ENCODE measurements around the gene MAP1B. TPM values are rescaled to one million over a fixed set of nuclear protein-coding genes. Genes with fewer than 3 reads are reported as not detected.

Gene MAP1B
- total RNA-seq, 1 experiment from 2014 or later = 163 TPM

DNA sequence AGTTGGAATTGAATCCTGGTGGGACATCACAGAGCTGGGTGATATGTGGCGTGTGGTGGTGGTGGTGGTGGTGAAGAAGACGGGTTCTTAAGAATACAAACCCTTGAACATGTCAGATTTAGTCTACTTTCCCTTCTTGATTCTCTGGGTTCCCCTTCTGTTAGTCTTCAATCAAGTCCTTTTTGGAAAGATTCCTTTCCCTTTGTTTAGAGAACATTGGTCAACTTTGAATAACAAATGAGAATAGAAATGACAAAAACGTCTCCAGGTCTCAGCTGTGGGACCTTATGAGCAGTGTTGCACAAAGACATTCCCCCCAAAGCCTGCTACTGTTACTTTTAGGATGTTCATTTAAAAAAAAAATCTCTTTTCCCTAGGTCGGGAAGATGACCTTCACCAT lies 46.3 kb downstream of the MAP1B start:
- no peak for DNase-seq
- Histone ChIP-seq H3K27me3 (ENCODE audit: insufficient read depth, low read depth) (no peaks in the 10 kb centered on the region), H3K9me2 (ENCODE audit: insufficient read depth) (no peaks in the 10 kb centered on the region), H3K4me3 (no peak overlapping the region), H3K27ac (no peak overlapping the region), H4K20me1 (ENCODE audit: insufficient read depth) (peaks cover 1% of the 10 kb centered on the region; the same call in 1 of the 2 replicates), H3K4me1 (replicated peaks; ENCODE audit: insufficient read depth) (peaks cover 9% of the 10 kb centered on the region), H3K9me3 (ENCODE audit: insufficient read depth, low read depth) (no peaks in the 10 kb centered on the region), H3K36me3 (ENCODE audit: low read depth) (peaks cover 9% of the 10 kb centered on the region), H3K4me2 (no peak overlapping the region), H2AFZ (no peak overlapping the region), H3K79me2 (ENCODE audit: low read depth) (peaks cover 21% of the 10 kb centered on the region), H3F3A (ENCODE audit: insufficient read depth, low read depth) (peaks cover 6% of the 10 kb centered on the region; the same call in 1 of the 2 replicates)
- ChIA-PET POLR2A (ENCODE audit: unreplicated experiment) (no interaction called here), CTCF (no interaction called here)
- intact Hi-C loops (cut with micrococcal nuclease; ENCODE audit: unreplicated experiment) = no loop called here
- TF ChIP-seq CTCF (conservative IDR thresholded peaks at IDR 0.05) (no peak), EZH2 (IDR thresholded peaks at IDR 0.05; ENCODE audit: low read depth) (no peak)
- BruUV-seq (replicated peaks) = no TSS peak

DNA sequence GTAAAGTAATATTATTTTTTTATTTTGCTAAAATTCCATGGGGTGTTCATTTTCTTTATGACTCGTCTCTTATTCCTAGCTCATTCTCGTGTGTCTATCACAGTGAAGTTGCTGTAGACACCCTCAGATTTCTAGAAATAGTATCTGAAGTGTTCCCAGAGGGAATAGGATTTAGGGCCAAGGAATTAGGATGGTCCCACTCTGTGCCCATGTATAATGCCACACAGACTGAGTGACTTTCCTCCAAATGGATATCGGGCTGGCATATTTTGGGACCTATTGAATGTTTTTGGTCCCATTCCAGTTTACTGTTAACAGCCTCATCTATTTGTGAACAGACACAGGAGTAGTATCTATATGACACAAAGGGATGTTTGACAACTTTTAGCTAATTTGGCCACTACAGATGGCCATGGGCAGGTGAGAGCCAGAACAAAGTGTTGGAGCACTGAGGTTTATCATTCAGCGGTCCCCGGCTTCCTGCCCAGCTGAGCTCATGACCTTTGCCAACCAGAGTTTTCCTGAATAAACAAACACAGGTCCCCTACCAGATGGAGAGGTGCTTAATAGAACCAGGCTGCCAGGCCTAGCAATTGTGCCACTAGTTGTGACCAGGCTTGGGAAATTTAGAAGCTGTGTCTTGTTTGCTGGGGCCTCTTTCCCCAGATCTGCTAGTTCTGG lies 46.9 kb downstream of the MAP1B start:
- H3K9me2 ChIP-seq (ENCODE audit: insufficient read depth) = no peaks in the 10 kb centered on the region
- H3K4me2 ChIP-seq = no peak overlapping the region
- H3K27ac ChIP-seq = no peak overlapping the region
- no peak for TF ChIP-seq CTCF (conservative IDR thresholded peaks at IDR 0.05)
- TF ChIP-seq EZH2 (IDR thresholded peaks at IDR 0.05; ENCODE audit: low read depth) = no peak
- H3K9me3 ChIP-seq (ENCODE audit: insufficient read depth, low read depth) = no peaks in the 10 kb centered on the region
- H3K4me1 ChIP-seq (replicated peaks; ENCODE audit: insufficient read depth) = peaks cover 9% of the 10 kb centered on the region
- H4K20me1 ChIP-seq (ENCODE audit: insufficient read depth) = no peaks in the 10 kb centered on the region; the same call in 1 of the 2 replicates
- peaks cover 5% of the 10 kb centered on the region; the same call in 1 of the 2 replicates for H3K36me3 ChIP-seq (ENCODE audit: low read depth)
- ChIA-PET CTCF (no interaction called here), POLR2A (ENCODE audit: unreplicated experiment) (interaction anchor here (0.6 kb wide), 1 partner anchor 758 kb away, joined by 5 read pairs; no protein-coding TSS in a partner anchor)
- no peaks in the 10 kb centered on the region for H3K27me3 ChIP-seq (ENCODE audit: insufficient read depth, low read depth)
- DNase-seq = no peak
- peaks cover 25% of the 10 kb centered on the region for H3K79me2 ChIP-seq (ENCODE audit: low read depth)
- no TSS peak for BruUV-seq (replicated peaks)
- no peak overlapping the region for H3K4me3 ChIP-seq
- intact Hi-C loops (cut with micrococcal nuclease; ENCODE audit: unreplicated experiment) = no loop called here
- H2AFZ ChIP-seq = no peak overlapping the region
- 0 out of 2 replicates have a peak, but pooled peaks cover 1% of the 10 kb centered on the region for H3F3A ChIP-seq (ENCODE audit: insufficient read depth, low read depth)

DNA sequence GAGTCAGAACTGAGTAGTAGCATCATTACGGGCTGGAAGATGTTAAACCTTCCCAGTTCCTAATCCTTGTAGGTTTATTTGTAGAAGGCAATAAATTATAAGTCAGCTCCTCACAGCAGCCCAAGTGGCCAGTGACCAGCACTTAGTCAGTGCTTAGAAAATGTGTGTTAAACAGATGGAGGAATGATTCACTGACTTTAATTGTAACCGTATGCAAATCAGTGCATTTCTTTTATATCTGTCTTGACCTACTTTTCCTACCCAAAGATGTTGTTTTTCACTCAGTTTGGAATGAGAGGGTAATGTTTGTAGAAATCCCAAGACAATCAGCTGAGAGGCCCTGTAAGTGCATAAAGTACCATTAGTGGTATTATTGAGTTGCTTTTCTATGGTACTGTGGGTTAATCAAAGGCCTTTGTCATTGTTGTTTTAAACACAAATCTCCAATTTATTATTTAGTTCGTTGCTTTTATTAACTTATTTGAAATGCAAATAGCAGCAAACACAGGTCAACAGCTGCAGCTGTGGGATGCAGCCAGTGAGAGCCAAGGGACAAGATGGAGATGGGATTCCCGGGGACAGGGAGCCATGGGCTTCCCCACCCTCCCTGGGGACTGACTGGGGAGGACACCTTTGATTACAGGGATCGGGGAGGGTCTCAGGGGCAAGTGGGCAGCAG lies 49.8 kb downstream of the MAP1B start:
- TF ChIP-seq EZH2 (IDR thresholded peaks at IDR 0.05; ENCODE audit: low read depth) (no peak), CTCF (conservative IDR thresholded peaks at IDR 0.05) (no peak)
- Histone ChIP-seq H3K4me1 (replicated peaks; ENCODE audit: insufficient read depth) (no peaks in the 10 kb centered on the region), H3F3A (ENCODE audit: insufficient read depth, low read depth) (no peaks in the 10 kb centered on the region), H2AFZ (no peak overlapping the region), H3K27me3 (ENCODE audit: insufficient read depth, low read depth) (no peaks in the 10 kb centered on the region), H4K20me1 (ENCODE audit: insufficient read depth) (no peaks in the 10 kb centered on the region), H3K9me2 (ENCODE audit: insufficient read depth) (no peaks in the 10 kb centered on the region), H3K9me3 (ENCODE audit: insufficient read depth, low read depth) (no peaks in the 10 kb centered on the region), H3K4me2 (no peak overlapping the region), H3K36me3 (ENCODE audit: low read depth) (no peaks in the 10 kb centered on the region), H3K27ac (no peak overlapping the region), H3K4me3 (no peak overlapping the region), H3K79me2 (ENCODE audit: low read depth) (peaks cover 10% of the 10 kb centered on the region)
- ChIA-PET CTCF (no interaction called here), POLR2A (ENCODE audit: unreplicated experiment) (no interaction called here)
- DNase-seq = no peak
- no TSS peak for BruUV-seq (replicated peaks)
- intact Hi-C loops (cut with micrococcal nuclease; ENCODE audit: unreplicated experiment) = no loop called here
